HG02623 (cell line): Measurements from ENCODE around the gene PARD3.
"Not testable (repeated sequence)": the region's sequence is repeated elsewhere in the genome, so short reads cannot be mapped to it uniquely, and the experiment has no call there.

Experiments used
- ATAC-seq: cut with Tn5 transposase; IDR thresholded peaks from one replicate; pipeline ENCODE4 v1.9.1; 2021; ENCODE audit warnings: moderate library complexity; ENCODE audit not compliant: unreplicated experiment

PARD3 gene

GRCh38 chr10:34800624-34801023, 14.5 kb downstream of the PARD3 start:
- ATAC-seq: no peak

DNA sequence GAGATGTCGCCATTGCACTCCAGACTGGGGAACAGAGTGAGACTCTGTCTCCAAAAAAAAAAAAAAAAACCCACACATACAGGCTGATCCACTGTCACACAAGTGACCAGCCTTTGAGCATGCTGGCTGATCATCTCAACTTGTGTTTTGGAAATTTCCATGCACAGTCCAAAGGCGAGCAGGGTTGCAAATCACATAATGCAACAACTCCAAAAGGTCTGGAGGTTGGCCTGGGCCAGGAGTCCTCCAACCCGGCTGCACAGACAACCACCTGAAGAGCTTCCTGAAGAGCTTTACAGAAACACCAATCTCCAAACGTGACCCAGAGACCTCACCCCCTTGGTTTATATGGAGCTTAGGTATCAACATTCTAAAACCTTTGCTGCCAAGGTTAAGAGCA, 16.4 kb downstream of the PARD3 start:
- ATAC-seq: no peak

DNA sequence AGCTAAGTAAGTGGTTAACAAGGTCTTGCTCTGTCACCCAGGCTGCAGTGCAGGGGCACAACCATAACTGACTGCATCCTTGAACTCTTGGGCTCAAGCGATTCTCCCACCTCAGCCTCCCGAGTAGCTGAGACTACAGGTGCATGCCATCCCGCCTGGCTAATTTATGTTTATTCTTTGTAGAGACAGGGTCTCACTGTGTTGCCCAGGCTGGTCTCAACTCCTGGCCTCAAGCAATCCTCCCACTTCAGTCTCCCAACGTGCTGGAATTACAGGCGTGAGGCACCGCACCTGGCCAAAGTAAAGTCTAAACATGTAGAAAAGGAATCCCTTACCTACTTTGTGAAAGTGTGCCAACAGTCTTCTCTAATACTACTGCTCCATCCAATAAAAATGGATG, 17.9 kb downstream of the PARD3 start:
- no peak for ATAC-seq

DNA sequence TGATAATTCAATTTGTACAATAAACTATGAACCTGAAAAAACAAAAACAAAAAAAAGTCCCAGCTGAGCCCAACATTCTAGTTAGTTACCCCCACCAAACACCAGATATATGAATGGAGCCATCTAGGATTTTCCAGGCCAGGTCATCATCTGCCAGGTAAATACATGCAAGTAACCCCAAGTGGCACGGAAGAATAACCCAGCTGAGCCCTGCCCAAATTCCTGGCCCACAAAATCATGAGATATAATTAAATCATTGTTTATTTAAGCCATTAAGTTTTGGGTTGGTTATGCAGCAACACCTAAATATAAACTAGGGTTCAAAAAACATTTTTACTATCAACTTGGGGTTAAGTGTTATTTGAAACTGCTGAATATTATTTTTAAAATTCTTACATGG, 19.0 kb downstream of the PARD3 start:
- no peak for ATAC-seq

GRCh38 chr10:34795334-34795733, 19.8 kb downstream of the PARD3 start:
- ATAC-seq: no peak

- ATAC-seq: no peak
Observed at GRCh38 chr10:34794835-34795234, 20.3 kb downstream of the PARD3 start.

DNA sequence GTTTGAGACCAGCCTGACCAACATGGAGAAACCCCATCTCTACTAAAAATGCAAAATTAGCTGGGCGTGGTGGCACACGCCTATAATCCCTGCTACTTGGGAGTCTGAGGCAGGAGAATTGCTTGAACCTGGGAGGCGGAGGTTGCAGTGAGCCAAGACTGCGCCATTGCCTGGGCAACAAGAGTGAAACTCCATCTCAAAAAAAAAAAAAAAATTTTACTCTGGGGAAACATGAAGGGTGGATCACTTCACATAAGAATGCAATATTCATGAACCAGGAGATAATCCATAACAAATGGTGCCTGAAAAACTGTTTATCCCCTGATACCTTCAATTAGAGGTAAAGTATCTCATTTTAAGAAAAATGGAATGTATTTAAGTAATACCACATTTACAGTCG, 21.5 kb downstream of the PARD3 start:
- ATAC-seq: not testable (repeated sequence)

- ATAC-seq: no peak
Observed at GRCh38 chr10:34792881-34793280, 22.2 kb downstream of the PARD3 start.

- no peak for ATAC-seq
Observed at GRCh38 chr10:34791947-34792346, 23.1 kb downstream of the PARD3 start.

- no peak for ATAC-seq
Observed at GRCh38 chr10:34791228-34791627, 23.9 kb downstream of the PARD3 start.

DNA sequence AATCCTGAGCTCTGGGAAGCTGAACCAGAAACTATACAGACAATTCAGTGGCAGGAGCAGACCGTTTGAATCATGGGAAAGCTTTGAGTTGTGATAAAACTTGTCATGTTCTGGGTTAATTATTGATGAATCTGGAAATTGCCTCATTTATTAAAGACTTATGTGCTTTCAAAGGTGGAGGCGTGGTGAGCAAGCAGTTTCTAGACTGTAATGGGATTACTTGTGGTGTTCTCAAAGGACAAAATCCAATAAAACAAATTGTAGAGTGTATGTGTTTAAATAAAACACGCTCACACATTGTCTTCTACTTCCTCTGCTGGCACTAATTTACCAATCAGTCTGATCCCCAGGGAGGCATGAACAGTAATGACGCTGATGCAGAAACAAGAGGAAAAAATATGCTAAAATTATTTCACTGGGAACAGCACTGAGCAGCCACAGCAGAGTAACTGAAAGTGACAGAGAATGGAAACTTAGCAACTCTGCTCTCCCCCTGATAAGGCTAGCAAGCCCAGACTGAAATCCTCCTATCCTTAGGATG, 25.1 kb downstream of the PARD3 start:
- no peak for ATAC-seq

DNA sequence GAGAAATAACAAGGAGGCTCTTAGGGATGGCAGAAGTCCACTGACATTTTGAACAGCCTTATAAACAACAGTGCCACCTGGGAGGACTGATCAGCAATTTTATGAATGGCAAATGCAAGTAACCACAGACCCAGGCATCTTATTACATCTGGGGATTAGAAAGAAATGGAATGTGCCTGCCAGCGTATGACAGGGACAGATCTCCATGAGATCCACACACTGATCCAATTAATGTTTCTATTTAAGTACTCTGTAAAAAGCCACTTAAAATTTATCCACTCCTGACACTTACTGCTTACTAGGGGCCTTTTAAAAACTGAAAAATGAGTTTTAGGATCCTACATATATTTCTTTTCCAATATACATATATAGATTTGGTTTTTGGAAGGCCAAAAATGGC, 28.6 kb downstream of the PARD3 start:
- no peak for ATAC-seq

GRCh38 chr10:34781711-34782110, 33.4 kb downstream of the PARD3 start:
- ATAC-seq: no peak

- ATAC-seq: peak; percentile 79
Observed at GRCh38 chr10:34780818-34781380, 34.2 kb downstream of the PARD3 start.

DNA sequence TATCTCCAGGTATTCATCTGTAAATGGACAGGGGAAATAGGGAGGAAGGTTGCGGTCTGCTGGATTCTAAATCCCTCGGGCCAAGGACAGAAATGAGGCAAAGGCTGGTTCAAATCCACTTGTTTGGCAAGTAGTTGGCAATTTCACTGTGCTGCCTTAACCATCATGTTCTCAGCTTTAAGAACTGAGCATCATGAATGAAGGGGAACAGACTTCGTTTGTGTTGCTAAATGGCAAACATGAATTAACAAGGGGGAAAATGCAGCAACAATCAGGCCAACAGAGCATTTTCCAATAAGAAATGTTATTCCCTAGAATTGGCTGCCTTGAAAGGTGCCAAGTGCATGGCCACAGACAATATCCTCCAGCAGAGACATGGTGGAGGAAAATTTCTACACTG, 36.9 kb downstream of the PARD3 start:
- ATAC-seq: no peak

DNA sequence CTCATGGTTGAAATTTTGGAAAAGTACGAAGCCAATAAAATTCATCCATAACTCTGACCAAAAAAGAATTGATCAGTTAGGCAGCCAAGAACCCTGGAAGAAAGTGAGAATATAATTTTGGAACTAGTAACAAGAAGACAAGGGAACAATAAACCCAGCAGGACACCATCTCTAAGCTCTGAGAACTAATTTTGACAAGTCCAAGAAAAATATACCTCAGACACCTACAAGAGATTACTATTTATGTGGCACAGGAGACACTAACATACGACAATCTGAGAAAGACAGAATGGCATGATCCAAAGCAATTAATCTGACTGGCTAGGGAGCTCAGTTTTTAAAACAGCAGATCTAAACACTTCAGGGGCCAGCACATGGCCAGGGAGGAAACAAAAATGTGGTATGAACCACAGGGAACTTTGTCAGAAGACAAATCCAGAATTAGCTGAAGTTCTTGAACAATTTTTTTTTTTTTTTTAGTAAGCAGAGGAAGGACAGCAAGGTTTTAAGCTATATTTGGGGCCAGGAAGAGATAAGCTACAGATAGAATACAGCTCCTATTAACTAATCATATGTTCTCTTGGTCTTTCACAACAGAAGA, 38.9 kb downstream of the PARD3 start:
- ATAC-seq: no peak

- no peak for ATAC-seq
Observed at GRCh38 chr10:34775044-34775637, 40.0 kb downstream of the PARD3 start.

GRCh38 chr10:34773636-34774630, 41.2 kb downstream of the PARD3 start:
- ATAC-seq: no peak

- no peak for ATAC-seq
Observed at GRCh38 chr10:34771525-34771924, 43.6 kb downstream of the PARD3 start.

DNA sequence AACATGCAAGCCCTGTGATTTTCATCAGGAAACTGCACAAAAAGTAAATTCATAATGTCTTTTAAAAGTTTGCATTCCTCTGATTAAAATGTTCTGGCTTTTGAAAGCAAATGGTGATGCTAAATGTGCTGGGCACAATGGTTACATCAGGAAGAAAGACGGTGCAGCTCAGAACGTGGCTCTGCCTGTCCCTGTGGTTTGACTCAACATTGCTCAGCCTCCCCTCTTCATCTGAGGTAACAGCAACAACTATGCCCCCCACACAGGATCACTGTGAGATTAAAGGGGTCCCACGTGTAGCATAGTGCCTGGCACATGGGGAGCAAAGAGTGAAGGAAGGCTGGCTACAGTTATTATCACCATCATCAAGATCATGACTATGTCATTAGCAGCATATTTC, 44.0 kb downstream of the PARD3 start:
- ATAC-seq: no peak

GRCh38 chr10:34769899-34770298, 45.2 kb downstream of the PARD3 start:
- no peak for ATAC-seq
